Common myeloid progenitor, CD34-positive (primary cell): ENCODE data around the gene SGPP1. TPM values are rescaled to one million over a fixed set of nuclear protein-coding genes. Genes with fewer than 3 reads are reported as not detected.

Source experiments
- CTCF ChIA-PET: fragments of 350-600 bp; sonication (Branson Sonifier 250); formaldehyde crosslinking; loops from one replicate; lab custom pipeline; 2021; ENCODE audit warnings: antibody characterized with exemption; lab: Charles Lee
- POLR2A ChIA-PET: fragments of 350-600 bp; sonication (Branson Sonifier 250); formaldehyde crosslinking; loops from one replicate; lab custom pipeline; 2021; ENCODE audit warnings: antibody characterized with exemption; lab: Charles Lee
- DNase-seq, 3 donors: peaks; one replicate each; pipeline versions ENCODE4 v3.0.0 to v3.0.0-alpha.2; 2013
- H3K27ac ChIP-seq, 2 experiments: 1 replicate in 1 of 2; 2 replicates in 1 of 2; pipeline ENCODE4 v1.7.0; 2013; ENCODE audit warnings: inconsistent platforms in 2 of 2, low read length in 2 of 2, mild to moderate bottlenecking in 2 of 2, low read depth in 1 of 2, moderate library complexity in 1 of 2; ENCODE audit not compliant: severe bottlenecking in 2 of 2, insufficient read depth in 1 of 2, poor library complexity in 1 of 2
- H3K27me3 ChIP-seq, 5 experiments: replicated peaks in 2 of 5; 1 replicate in 3 of 5; 2 replicates in 2 of 5; pipeline versions ENCODE4 v1.6.1 to v1.7.0; 2013; ENCODE audit warnings: low read length in 4 of 5, mild to moderate bottlenecking in 2 of 5, moderate library complexity in 2 of 5, inconsistent platforms in 1 of 5; ENCODE audit not compliant: insufficient read depth in 5 of 5, control insufficient read depth in 4 of 5
- H3K36me3 ChIP-seq, 4 experiments: 1 replicate in 2 of 4; 2 replicates in 2 of 4; pipeline versions ENCODE4 v1.6.1 to v1.7.0; 2013; ENCODE audit warnings: low read length in 3 of 4, control low read depth in 1 of 4, mild to moderate bottlenecking in 1 of 4; ENCODE audit not compliant: control insufficient read depth in 4 of 4, insufficient read depth in 4 of 4
- H3K4me1 ChIP-seq, 4 experiments: 1 replicate in 3 of 4; 2 replicates in 1 of 4; pipeline versions ENCODE4 v1.6.1 to v1.7.1; 2013; ENCODE audit warnings: low read length in 3 of 4, mild to moderate bottlenecking in 3 of 4, control low read depth in 1 of 4, inconsistent platforms in 1 of 4, moderate library complexity in 1 of 4; ENCODE audit not compliant: control insufficient read depth in 4 of 4, insufficient read depth in 4 of 4; ENCODE audit errors: control extremely low read depth in 1 of 4
- H3K4me3 ChIP-seq, 7 experiments: 1 replicate in 4 of 7; 2 replicates in 3 of 7; pipeline versions ENCODE4 v1.5.1 to v1.7.0; 2013; ENCODE audit warnings: mild to moderate bottlenecking in 7 of 7, low read length in 6 of 7, moderate library complexity in 6 of 7, inconsistent platforms in 2 of 7, low read depth in 2 of 7, control low read depth in 1 of 7; ENCODE audit not compliant: insufficient read depth in 4 of 7, control insufficient read depth in 1 of 7; ENCODE audit errors: extremely low read depth in 1 of 7
- H3K9me3 ChIP-seq, 5 experiments: 1 replicate in 4 of 5; 2 replicates in 1 of 5; pipeline versions ENCODE4 v1.6.1 to v1.7.1; 2013; ENCODE audit warnings: low read length in 4 of 5, mild to moderate bottlenecking in 2 of 5, inconsistent platforms in 1 of 5, low read depth in 1 of 5, moderate library complexity in 1 of 5; ENCODE audit not compliant: control insufficient read depth in 4 of 5, insufficient read depth in 2 of 5; ENCODE audit errors: control extremely low read depth in 1 of 5
- WGBS: methylation state at CpG from one replicate; pipeline ENCODE4 v1.1.5; 2013; ENCODE audit not compliant: insufficient coverage; 5-methylcytosine and 5-hydroxymethylcytosine counted together
- polyA plus RNA-seq: library from polyadenylated mRNA; unstranded; fragments of 120-200 nt; gene quantifications from one replicate; pipeline ENCODE4 v1.2.1, GENCODE V29; 2013

The SGPP1 gene, protein sequence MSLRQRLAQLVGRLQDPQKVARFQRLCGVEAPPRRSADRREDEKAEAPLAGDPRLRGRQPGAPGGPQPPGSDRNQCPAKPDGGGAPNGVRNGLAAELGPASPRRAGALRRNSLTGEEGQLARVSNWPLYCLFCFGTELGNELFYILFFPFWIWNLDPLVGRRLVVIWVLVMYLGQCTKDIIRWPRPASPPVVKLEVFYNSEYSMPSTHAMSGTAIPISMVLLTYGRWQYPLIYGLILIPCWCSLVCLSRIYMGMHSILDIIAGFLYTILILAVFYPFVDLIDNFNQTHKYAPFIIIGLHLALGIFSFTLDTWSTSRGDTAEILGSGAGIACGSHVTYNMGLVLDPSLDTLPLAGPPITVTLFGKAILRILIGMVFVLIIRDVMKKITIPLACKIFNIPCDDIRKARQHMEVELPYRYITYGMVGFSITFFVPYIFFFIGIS
- polyA plus RNA-seq, result 12.6 TPM

DNA sequence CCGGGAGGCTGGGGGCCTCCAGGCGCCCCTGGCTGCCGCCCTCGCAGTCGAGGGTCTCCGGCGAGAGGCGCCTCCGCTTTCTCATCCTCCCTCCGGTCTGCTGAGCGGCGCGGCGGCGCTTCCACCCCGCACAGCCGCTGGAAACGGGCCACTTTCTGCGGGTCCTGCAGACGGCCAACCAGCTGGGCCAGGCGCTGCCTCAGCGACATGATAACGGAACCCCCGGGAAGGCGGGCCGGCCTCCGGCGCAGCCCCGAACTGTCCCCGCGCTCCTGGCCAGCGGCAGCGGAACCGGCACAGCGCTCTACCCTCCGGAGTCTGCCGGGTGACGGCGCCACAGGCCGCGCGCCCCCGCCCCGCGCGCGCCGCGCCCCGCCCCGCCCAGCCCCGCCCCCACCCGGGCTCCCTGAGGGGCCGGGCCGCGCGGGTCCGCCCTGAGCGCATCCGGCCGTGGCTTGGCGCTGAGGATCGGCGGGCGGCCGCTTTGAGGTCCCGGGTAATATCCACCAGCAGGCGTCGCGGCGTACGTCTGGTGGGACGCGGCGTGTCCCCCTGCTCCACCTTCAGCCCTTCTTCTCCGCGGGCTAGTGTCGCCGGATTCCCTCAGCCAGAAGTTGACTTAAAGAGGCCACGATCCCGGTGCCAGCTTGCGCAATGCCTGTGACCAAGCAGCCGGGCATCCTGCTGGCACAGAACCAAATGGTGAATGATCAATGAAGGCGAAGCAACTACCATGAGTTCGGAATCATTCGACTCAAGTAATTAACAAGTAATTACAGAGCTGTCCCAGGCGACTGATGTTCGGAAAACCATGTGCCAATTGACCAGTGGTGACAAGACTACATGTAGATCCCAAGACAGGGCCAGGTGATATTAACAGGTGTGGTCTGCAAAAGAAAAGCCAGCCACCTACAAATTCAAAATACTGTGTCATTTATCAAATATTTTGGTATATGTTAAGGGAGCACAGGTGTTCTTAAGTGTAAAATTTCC is at the start of gene SGPP1:
Gene SGPP1, minus strand, starts transcription at position 330 of the 993 bp plus-strand sequence. Its CDS starts 121 bp downstream, at position 209.
- CTCF ChIA-PET, result interaction anchor here (1.1 to 2.0 kb wide), 3 partner anchors 9 to 42 kb away, joined by 3 to 14 read pairs (median 9); no protein-coding TSS in a partner anchor
- 2% methylated on average over 66 of the region's 88 CpGs for WGBS
- no peaks in the 10 kb centered on the region for H3K36me3 ChIP-seq
- POLR2A ChIA-PET, result interaction anchor here (1.4 kb wide), 1 partner anchor 86 kb away, joined by 5 read pairs; the partner anchor contains the start of gene WDR89
- H3K27me3 ChIP-seq, result no peaks in the 10 kb centered on the region
- peak; percentile 87 to 92 (median 90) for DNase-seq
- H3K4me1 ChIP-seq, result peaks cover 13 to 24% (median 17%) of the 10 kb centered on the region in 4 experiments
- peak within 1 kb of the TSS in 1 of 2 experiments; percentile 66 for H3K27ac ChIP-seq
- peak within 1 kb of the TSS; percentile 83 to 98 (median 93) for H3K4me3 ChIP-seq
- H3K9me3 ChIP-seq, result no peaks in the 10 kb centered on the region

DNA sequence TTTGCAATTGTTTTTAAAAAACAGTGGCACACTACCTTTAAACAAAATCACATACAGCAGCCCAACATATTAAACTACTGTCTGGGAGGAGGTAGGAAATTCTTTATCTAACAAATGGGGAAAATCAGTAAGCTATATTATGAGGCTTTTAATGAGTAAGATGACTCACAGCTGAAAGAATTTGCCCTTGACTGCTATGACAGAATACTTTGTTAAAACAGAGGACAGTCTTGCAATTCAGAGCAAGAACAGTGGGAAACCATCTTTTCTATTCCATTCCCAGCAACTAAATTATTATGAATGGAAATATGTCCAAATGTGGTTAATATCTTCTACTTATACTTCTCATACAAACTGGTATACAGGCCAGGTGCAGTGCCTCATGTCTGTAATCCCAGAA is 49.2 kb upstream of the SGPP1 start:
- no peaks in the 10 kb centered on the region for H3K27me3 ChIP-seq
- ChIA-PET POLR2A (no interaction called here), CTCF (no interaction called here)
- no peaks in the 10 kb centered on the region for H3K4me1 ChIP-seq
- H3K27ac ChIP-seq, result no peak overlapping the region
- H3K4me3 ChIP-seq, result no peak overlapping the region
- no peaks in the 10 kb centered on the region for H3K9me3 ChIP-seq
- no peak for DNase-seq
- H3K36me3 ChIP-seq, result no peaks in the 10 kb centered on the region

DNA sequence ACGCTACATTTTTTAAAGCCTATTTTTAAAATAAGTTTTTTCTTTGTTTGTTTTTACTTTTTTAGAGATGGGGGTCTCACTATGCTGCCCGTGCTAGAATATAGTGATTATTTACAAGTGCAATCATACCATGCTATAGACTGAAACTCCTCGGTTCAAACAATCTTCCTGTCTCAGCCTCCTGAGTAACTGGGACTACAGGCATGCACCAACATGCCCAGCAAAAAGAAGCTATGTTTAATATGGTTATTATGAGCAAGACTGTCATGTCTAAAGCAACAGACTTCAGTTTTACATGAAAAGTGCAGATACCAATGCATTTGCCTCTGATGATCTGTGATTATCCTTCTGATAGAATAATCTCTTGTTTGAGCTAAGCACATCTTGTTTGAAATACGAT is 45.6 kb upstream of the SGPP1 start:
- no CpG with 5 or more reads among the region's 4 CpGs for WGBS
- Histone ChIP-seq H3K4me1 (no peaks in the 10 kb centered on the region), H3K36me3 (no peaks in the 10 kb centered on the region), H3K4me3 (no peak overlapping the region), H3K27ac (no peak overlapping the region), H3K27me3 (no peaks in the 10 kb centered on the region), H3K9me3 (no peaks in the 10 kb centered on the region)
- POLR2A ChIA-PET, result no interaction called here
- DNase-seq, result no peak
- CTCF ChIA-PET, result interaction anchor here (0.7 to 1.0 kb wide), 2 partner anchors 11 to 140 kb away, joined by 3 read pairs; no protein-coding TSS in a partner anchor

DNA sequence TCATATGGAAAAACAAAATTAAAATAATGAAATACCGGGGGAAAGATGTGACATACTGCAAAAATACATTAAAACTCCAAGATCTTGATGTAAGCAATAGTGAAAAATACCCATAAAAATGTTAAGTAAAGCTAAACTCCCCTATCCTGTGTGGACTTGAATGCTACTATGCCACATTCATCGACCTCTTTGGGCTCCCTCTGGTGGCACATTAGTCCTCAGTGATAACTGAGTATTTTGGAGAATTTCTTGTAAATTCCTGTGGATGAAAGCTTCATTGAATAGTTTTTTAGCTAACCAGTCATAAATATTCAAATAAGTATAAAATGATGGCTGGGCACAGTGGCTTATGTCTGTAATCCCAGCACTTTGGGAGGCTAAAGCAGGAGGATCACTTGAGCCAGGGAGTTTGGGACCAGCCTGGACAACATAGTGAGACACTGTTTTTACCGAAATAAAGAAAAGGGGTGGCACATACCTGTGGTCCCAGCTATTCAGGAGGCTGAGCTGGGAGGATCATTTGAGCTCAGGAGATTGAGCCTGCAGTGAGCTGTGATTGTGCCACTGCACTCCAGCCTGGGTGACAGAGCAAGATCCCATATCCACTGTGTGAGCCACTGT is 42.4 kb upstream of the SGPP1 start:
- H3K9me3 ChIP-seq, result no peaks in the 10 kb centered on the region
- no peak overlapping the region for H3K4me3 ChIP-seq
- CTCF ChIA-PET, result interaction anchor here (0.6 to 3.2 kb wide), 29 partner anchors 9 to 533 kb away, joined by 3 to 24 read pairs (median 3); partner anchors contain the start of genes PPP2R5E, SGPP1 and WDR89
- DNase-seq, result peak; percentile 56 to 80 (median 76)
- H3K27me3 ChIP-seq, result no peaks in the 10 kb centered on the region
- no peaks in the 10 kb centered on the region for H3K36me3 ChIP-seq
- no peaks in the 10 kb centered on the region for H3K4me1 ChIP-seq
- WGBS, result 93% methylated on average over 1 of the region's 3 CpGs
- POLR2A ChIA-PET, result no interaction called here
- H3K27ac ChIP-seq, result no peak overlapping the region

DNA sequence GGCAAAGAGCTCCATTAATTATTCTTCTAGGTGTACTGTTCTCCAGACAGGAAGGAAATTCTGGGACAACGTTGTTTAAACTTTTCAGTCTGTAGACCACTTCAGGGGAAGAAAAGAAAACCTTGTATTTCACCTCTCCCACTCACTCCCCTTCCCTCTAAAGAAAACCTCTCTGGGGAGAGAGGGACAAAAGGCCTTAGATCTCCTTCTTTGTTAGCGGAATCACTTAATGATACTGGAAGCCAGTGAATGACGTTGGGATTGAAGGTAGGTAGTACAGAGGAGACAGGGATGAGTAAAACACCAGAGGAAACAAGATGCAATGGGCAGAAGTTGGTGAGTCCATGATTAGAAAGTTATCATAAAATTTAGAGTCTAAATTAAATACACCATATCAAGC is 38.7 kb upstream of the SGPP1 start:
- H3K27ac ChIP-seq, result no peak overlapping the region
- no peaks in the 10 kb centered on the region for H3K9me3 ChIP-seq
- no peaks in the 10 kb centered on the region for H3K27me3 ChIP-seq
- 100% methylated on average over 1 of the region's 3 CpGs for WGBS
- ChIA-PET POLR2A (no interaction called here), CTCF (no interaction called here)
- H3K36me3 ChIP-seq, result no peaks in the 10 kb centered on the region
- DNase-seq, result no peak
- no peak overlapping the region for H3K4me3 ChIP-seq
- H3K4me1 ChIP-seq, result no peaks in the 10 kb centered on the region

DNA sequence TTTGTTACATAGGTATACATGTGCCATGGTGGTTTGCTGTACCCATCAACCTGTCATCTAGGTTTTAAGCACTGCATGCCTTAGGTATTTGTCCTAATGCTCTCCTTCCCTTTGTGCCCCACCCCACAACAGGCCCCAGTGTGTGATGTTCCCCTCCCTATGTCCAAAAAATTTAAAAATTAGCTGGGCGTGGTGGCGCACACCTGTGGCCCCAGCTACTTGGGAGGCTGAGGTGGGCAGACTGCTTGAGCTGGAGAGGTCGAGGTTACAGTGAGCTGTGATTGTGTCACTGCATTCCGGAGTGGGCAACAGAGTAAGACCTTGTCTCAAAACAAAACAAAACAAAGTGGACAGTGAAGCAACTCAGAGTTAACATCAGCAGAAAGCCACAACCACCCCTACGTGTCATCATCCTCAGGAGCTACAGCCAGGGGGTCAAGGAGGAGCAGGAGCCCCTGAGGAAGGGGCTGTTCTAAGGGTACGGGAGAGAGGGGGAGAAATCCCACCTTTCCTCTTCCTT is 36.8 kb upstream of the SGPP1 start:
- no peak overlapping the region for H3K27ac ChIP-seq

More for the DNA sequence above, 36.8 kb upstream of the SGPP1 start:
- ChIA-PET CTCF (interaction anchor here (0.8 kb wide), 1 partner anchor 27 kb away, joined by 3 read pairs; no protein-coding TSS in a partner anchor), POLR2A (no interaction called here)
- DNase-seq, result no peak
- Histone ChIP-seq H3K4me1 (peaks cover 0 to 2% (median under 1%) of the 10 kb centered on the region in 4 experiments), H3K9me3 (no peaks in the 10 kb centered on the region), H3K4me3 (no peak overlapping the region), H3K36me3 (no peaks in the 10 kb centered on the region), H3K27me3 (no peaks in the 10 kb centered on the region)
- 100% methylated on average over 2 of the region's 6 CpGs for WGBS
